K562 (cell line): Measurements from ENCODE around the gene MAD1L1. TPM values are rescaled to one million over a fixed set of nuclear protein-coding genes. Genes with fewer than 3 reads are reported as not detected.

Experiments
- ATAC-seq: fragments of 200-7000 bp; cut with Tn5 transposase; 3 replicates; pipeline ENCODE4 v1.9.1; 2020; ENCODE audit warnings: moderate library complexity
- BruUV-seq: library from RNA; stranded (reverse); fragments of 400-500 nt; replicated peaks from 2 replicates; lab custom pipeline; 2021; lab: Mats Ljungman, UMichigan
- CTCF ChIA-PET: fragments of 300-600 bp; formaldehyde crosslinking; extraction: SDS; loops from one replicate; lab custom pipeline; 2021; ENCODE audit warnings: low intra/inter-chr PET ratio; lab: Yijun Ruan, JAX
- POLR2A ChIA-PET: fragments of 300-600, 350-650 bp; sonication (Branson Sonifier 250); formaldehyde crosslinking; extraction: SDS; loops from one replicate; lab custom pipeline; 2021; ENCODE audit warnings: antibody characterized with exemption, inconsistent platforms; lab: Yijun Ruan, JAX
- DNase-seq, 4 experiments: peaks; one replicate each; pipeline versions ENCODE4 v3.0.0 to v3.0.0-alpha.2; 2011 to 2018; ENCODE audit warnings: low spot score in 3 of 4, mixed read lengths in 3 of 4; ENCODE audit errors: extremely low read depth in 1 of 4
- FAIRE-seq: peaks from 2 replicates; lab custom pipeline; 2011; peaks lifted over from hg19 to GRCh38; lab: Jason Lieb, UNC
- H2AFZ ChIP-seq: 2 replicates; pipeline ENCODE4 v1.6.0; 2011; ENCODE audit warnings: low read depth, low read length, control low read depth, inconsistent platforms
- H3K27ac ChIP-seq: fragments of 200-600 bp; 3 replicates; pipeline ENCODE4 v1.8.0; 2011; ENCODE audit warnings: low read depth, mild to moderate bottlenecking, control low read depth, inconsistent platforms, low read length, moderate library complexity, mixed read lengths; ENCODE audit errors: extremely low read depth
- H3K27me3 ChIP-seq, 2 experiments: fragments of 300-600 bp in 1 of 2; 2 replicates in 1 of 2; 3 replicates in 1 of 2; pipeline versions ENCODE4 v1.6.0 to v1.8.0; 2011; ENCODE audit warnings: inconsistent platforms in 2 of 2, low read length in 2 of 2, mild to moderate bottlenecking in 1 of 2, mixed read lengths in 1 of 2, moderate library complexity in 1 of 2; ENCODE audit not compliant: control insufficient read depth in 2 of 2, insufficient read depth in 2 of 2
- H3K36me3 ChIP-seq: fragments of 300-600 bp; 3 replicates; pipeline ENCODE4 v1.8.0; 2011; ENCODE audit warnings: mild to moderate bottlenecking, low read length, inconsistent platforms; ENCODE audit not compliant: control insufficient read depth, insufficient read depth
- H3K4me1 ChIP-seq, 2 experiments: fragments of 200-600 bp in 1 of 2; replicated peaks in 1 of 2; 2 replicates in 1 of 2; 3 replicates in 1 of 2; pipeline versions ENCODE4 v1.5.1 to v1.8.0; 2011; ENCODE audit warnings: inconsistent platforms in 2 of 2, low read length in 2 of 2, mild to moderate bottlenecking in 1 of 2, mixed read lengths in 1 of 2, moderate library complexity in 1 of 2; ENCODE audit not compliant: control insufficient read depth in 2 of 2, insufficient read depth in 2 of 2
- H3K4me2 ChIP-seq: 2 replicates; pipeline ENCODE4 v1.6.1; 2011; ENCODE audit warnings: low read length, control low read depth, inconsistent platforms, mixed read lengths; ENCODE audit not compliant: insufficient read depth
- H3K4me3 ChIP-seq: fragments of 200-600 bp; sonication (generic), shearing (Covaris generic); 2 replicates; pipeline ENCODE4 v1.5.1; 2016; ENCODE audit warnings: control low read depth, inconsistent platforms
- H3K79me2 ChIP-seq: fragments of 200-600 bp; 3 replicates; pipeline ENCODE4 v1.8.0; 2011; ENCODE audit warnings: low read length, inconsistent platforms; ENCODE audit not compliant: control insufficient read depth, insufficient read depth
- H3K9ac ChIP-seq, 2 experiments: 2 replicates each; pipeline versions ENCODE4 v1.6.0 to v1.6.1; 2011; ENCODE audit warnings: low read depth in 2 of 2, low read length in 2 of 2, control low read depth in 1 of 2, inconsistent platforms in 1 of 2, mild to moderate bottlenecking in 1 of 2, mixed read lengths in 1 of 2; ENCODE audit not compliant: insufficient read depth in 1 of 2
- H3K9me1 ChIP-seq: one replicate; pipeline ENCODE4 v1.6.0; 2011; ENCODE audit warnings: inconsistent platforms, mild to moderate bottlenecking, low read length, moderate library complexity; ENCODE audit not compliant: control insufficient read depth, insufficient read depth
- H3K9me3 ChIP-seq: replicated peaks from 2 replicates; pipeline ENCODE4 v1.5.1; 2011; ENCODE audit warnings: low read depth, low read length, inconsistent platforms; ENCODE audit not compliant: control insufficient read depth, insufficient read depth
- H4K20me1 ChIP-seq: replicated peaks from 2 replicates; pipeline ENCODE4 v1.6.1; 2011; ENCODE audit warnings: low read length, inconsistent platforms, mixed read lengths; ENCODE audit not compliant: control insufficient read depth, insufficient read depth
- BCL6 ChIP-seq: fragments of 250-450 bp; sonication (Bioruptor Pico); IDR thresholded peaks from 2 replicates; pipeline ENCODE4 v1.4.0; 2020
- CHD4 ChIP-seq: fragments of 200-600 bp; sonication (generic); IDR thresholded peaks from 3 replicates; pipeline ENCODE4 v1.6.1; 2012; ENCODE audit warnings: low read depth, mild to moderate bottlenecking, mixed read lengths, low read length, inconsistent platforms; ENCODE audit not compliant: insufficient read depth, insufficient replicate concordance, poor library complexity, severe bottlenecking
- NELFE ChIP-seq: IDR thresholded peaks from 2 replicates; pipeline ENCODE4 v1.6.1; 2011; ENCODE audit warnings: mild to moderate bottlenecking; ENCODE audit not compliant: insufficient read depth, insufficient read length
- PCBP1 ChIP-seq: fragments of 200-400 bp; formaldehyde crosslinking; IDR thresholded peaks from 2 replicates; pipeline ENCODE4 v1.6.1; 2018; ENCODE audit warnings: mild to moderate bottlenecking, low read depth, low read length; ENCODE audit not compliant: poor library complexity, severe bottlenecking
- RREB1 ChIP-seq: fragments of 250-450 bp; sonication (Bioruptor Pico); IDR thresholded peaks from 2 replicates; pipeline ENCODE4 v1.4.0; 2020
- WGBS: fragments of 100-300 bp; shearing (Covaris generic); methylation state at CpG from one replicate; pipeline ENCODE4 v1.1.6; 2016; ENCODE audit warnings: low coverage, mixed read lengths; ENCODE audit not compliant: insufficient coverage; ENCODE audit errors: missing lambda C conversion rate; 5-methylcytosine and 5-hydroxymethylcytosine counted together
- in situ Hi-C: fragments of 300-500 bp; cut with MboI; formaldehyde crosslinking; loops from 4 replicates; pipeline ENCODE4 v1.15.0; 2018; ENCODE audit warnings: inconsistent platforms, mixed read lengths
- intact Hi-C: fragments of 100-400 bp; cut with micrococcal nuclease; formaldehyde crosslinking; loops from 2 replicates; pipeline ENCODE4 v1.14.2; 2022
- polyA plus RNA-seq, 8 experiments: library from polyadenylated mRNA; depleted of rRNA in 4 of 8; stranded (reverse) in 5 of 8; unstranded in 3 of 8; fragments of >200 nt; fragmentation: Nextera tagmentation in 2 of 8; fragmentation: Illumina TruSeq in 1 of 8; extraction: Ambion mirVana in 2 of 8; extraction: Trizol in 1 of 8; gene quantifications; 2 replicates each; pipeline versions ENCODE4 v1.2.1 to v1.2.3, GENCODE V29; 2011 to 2014; ENCODE audit warnings: inconsistent platforms in 1 of 8, missing spikeins in 1 of 8
- total RNA-seq, 7 experiments: library from RNA; depleted of rRNA in 6 of 7; stranded (reverse); fragments of >200 nt in 6 of 7; fragmentation: Illumina TruSeq in 2 of 7; extraction: Trizol in 2 of 7; gene quantifications; 2 replicates each; pipeline versions ENCODE4 v1.2.1 to v1.2.3, GENCODE V29; 2011 to 2021; ENCODE audit warnings: low replicate concordance in 1 of 7

MAD1L1 gene
- total and polyA plus RNA-seq, 9 of the 15 experiments (the other 6 are each of a cell fraction or from before 2014, with no cell fraction given) = 1.7 to 89.7 (median 18.0) TPM

DNA sequence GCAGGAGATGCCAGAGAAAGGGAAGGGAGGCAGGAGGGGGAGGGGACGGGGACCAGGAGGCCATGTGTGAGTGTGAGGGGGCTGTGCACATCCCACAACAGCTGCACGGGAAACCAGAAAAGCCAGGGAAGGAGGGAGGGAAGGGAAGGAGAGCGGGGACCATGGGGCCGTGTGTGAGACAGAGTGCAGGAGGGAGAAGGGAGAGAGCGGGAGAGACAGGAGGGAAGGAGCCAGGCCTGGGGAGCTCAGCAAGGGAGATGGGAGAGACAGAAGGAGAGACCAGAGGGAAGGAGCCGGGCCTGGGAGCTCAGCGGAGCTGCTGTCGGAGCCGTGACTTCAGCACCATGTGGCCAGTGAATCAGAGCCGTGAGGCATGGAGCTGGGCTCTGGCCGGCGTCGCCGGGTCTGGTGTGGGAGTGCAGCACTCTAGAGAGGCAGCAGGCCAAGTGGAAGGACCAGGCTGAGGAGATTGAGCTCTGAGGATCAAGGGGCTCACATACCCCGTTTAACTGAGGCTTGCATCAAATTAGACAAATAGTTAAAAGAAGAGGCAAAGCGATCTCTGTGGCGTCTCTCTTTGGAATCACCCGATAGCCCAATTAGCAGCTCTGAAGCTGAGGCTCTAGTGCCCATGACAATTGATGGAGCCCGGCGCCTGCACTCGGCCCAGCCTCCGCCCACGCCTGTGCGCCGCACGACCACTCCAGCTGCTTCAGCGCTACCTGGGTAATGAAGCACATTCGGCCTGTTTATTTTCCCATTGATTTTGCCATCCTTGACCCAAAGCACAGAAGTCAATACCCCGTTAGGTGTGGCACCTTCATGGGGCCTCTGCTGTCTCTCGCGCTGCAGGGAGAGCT is 150.4 kb downstream of the MAD1L1 start (continued):
- TF ChIP-seq RREB1 = no peak

DNA sequence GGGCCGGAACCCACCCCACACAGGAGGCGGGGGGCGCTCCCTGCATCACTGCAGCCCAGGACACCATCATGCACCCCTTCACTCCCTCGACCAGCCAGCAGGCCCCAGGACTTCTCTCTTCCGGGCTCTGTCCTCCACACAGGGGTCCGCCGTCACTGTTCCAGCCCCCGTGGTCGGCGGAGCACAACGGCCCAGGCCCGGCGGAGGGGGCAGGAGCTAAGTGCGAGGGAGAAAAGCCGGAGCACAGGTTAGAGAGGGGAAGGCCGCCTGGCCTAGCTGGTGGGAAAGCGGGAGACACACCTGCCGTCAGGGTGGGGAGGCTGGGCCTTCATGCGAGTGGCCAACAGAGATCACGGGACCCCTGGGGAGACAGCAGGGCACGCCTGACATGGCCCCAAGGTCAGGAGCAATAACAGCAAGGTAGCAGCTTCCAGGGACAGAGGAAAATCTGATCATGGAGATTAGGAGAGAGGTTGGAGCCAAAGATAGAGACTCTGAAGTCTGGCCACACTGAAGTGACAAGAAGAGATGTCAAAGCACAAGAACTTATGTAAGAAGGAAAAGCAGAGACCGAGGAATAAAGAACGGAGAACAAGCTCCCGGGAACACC is 151.1 kb downstream of the MAD1L1 start:
- BruUV-seq = no TSS peak
- H3K9me3 ChIP-seq = no peaks in the 10 kb centered on the region
- in situ Hi-C loops = no loop called here
- peaks cover 3% of the 10 kb centered on the region for H3K9me1 ChIP-seq
- intact Hi-C loops = no loop called here
- H3K27ac ChIP-seq = no peak overlapping the region
- H3K4me1 ChIP-seq = peaks cover 15 to 74% of the 10 kb centered on the region in 2 experiments
- TF ChIP-seq NELFE (no peak), BCL6 (CRISPR knock-in tag) (no peak), CHD4 (no peak), PCBP1 (no peak)
- TF ChIP-seq, all 486 proteins: peak for 0
- Histone ChIP-seq H4K20me1 (0 out of 2 replicates have a peak, but pooled peaks cover 3% of the 10 kb centered on the region), H3K36me3 (peaks cover 4% of the 10 kb centered on the region; the same call in 2 of the 3 replicates), H3K79me2 (no peaks in the 10 kb centered on the region), H3K27me3 (no peaks in the 10 kb centered on the region), H3K9ac (peak overlapping the region in 1 of 2 experiments; percentile 50; a peak in 2 of 4 replicates), H3K4me3 (no peak overlapping the region), H3K4me2 (no peak overlapping the region), H2AFZ (no peak overlapping the region)
- ATAC-seq = no peak
- DNase-seq = no peak
- no peak for FAIRE-seq
- WGBS = 87% methylated on average over 18 of the region's 24 CpGs
- CTCF ChIA-PET = no interaction called here
- POLR2A ChIA-PET = interaction anchor here (0.6 to 0.7 kb wide), 3 partner anchors 12 to 138 kb away, joined by 3 to 5 read pairs (median 3); no protein-coding TSS in a partner anchor
